Type B pancreatic cell (in vitro differentiated cells): Measurements from ENCODE around the gene INSIG2. TPM values are rescaled to one million over a fixed set of nuclear protein-coding genes. Genes with fewer than 3 reads are reported as not detected.

Experiments
- DNase-seq: peaks from one replicate; pipeline ENCODE4 v3.0.0; 2021; ENCODE audit warnings: mixed read lengths; ENCODE audit not compliant: unreplicated experiment; ENCODE audit errors: extremely low spot score
- H3K27ac Mint-ChIP-seq: 2 replicates; pipeline ENCODE4 v1.8.0; 2021; ENCODE audit warnings: mild to moderate bottlenecking, mixed read lengths
- H3K27me3 Mint-ChIP-seq: 2 replicates; pipeline ENCODE4 v1.8.0; 2021; ENCODE audit warnings: mixed read lengths
- H3K36me3 Mint-ChIP-seq: 2 replicates; pipeline ENCODE4 v1.8.0; 2021; ENCODE audit warnings: mixed read lengths
- H3K4me1 Mint-ChIP-seq: one replicate; pipeline ENCODE4 v1.8.0; 2021; ENCODE audit warnings: mixed read lengths; ENCODE audit not compliant: unreplicated experiment
- H3K4me3 Mint-ChIP-seq: 2 replicates; pipeline ENCODE4 v1.8.0; 2021; ENCODE audit warnings: mild to moderate bottlenecking, mixed read lengths
- H3K9me3 Mint-ChIP-seq: 2 replicates; pipeline ENCODE4 v1.8.0; 2021; ENCODE audit warnings: mixed read lengths
- CTCF ChIP-seq: fragments of 200-600 bp; sonication (generic); conservative IDR thresholded peaks from 2 replicates; pipeline ENCODE4 v1.5.0; 2021; ENCODE audit warnings: antibody characterized with exemption, mild to moderate bottlenecking
- total RNA-seq: library from RNA; stranded (reverse); gene quantifications from 2 replicates; pipeline ENCODE4 v1.2.1, GENCODE V29; 2021; ENCODE audit warnings: low replicate concordance

INSIG2 gene
- total RNA-seq, 1 donor from 2014 or later: 18.7 TPM

- DNase-seq: no peak
- no peak for TF ChIP-seq CTCF
- Mint-ChIP-seq H3K4me3 (no peak overlapping the region), H3K9me3 (no peaks in the 10 kb centered on the region), H3K36me3 (no peaks in the 10 kb centered on the region), H3K4me1 (peaks cover 5% of the 10 kb centered on the region), H3K27ac (no peak overlapping the region), H3K27me3 (peaks cover 46% of the 10 kb centered on the region)
These were observed 33.9 kb upstream of the INSIG2 start for GRCh38 chr2:118054213-118055008.

- H3K27ac Mint-ChIP-seq: peak overlapping the region; percentile 78
- H3K27me3 Mint-ChIP-seq: peaks cover 39% of the 10 kb centered on the region
- H3K4me3 Mint-ChIP-seq: no peak overlapping the region
- no peaks in the 10 kb centered on the region for H3K9me3 Mint-ChIP-seq
- no peaks in the 10 kb centered on the region for H3K36me3 Mint-ChIP-seq
- no peak for DNase-seq
- TF ChIP-seq CTCF: no peak
- peaks cover 2% of the 10 kb centered on the region for H3K4me1 Mint-ChIP-seq
These were observed 32.6 kb upstream of the INSIG2 start for GRCh38 chr2:118055512-118056164.

DNA sequence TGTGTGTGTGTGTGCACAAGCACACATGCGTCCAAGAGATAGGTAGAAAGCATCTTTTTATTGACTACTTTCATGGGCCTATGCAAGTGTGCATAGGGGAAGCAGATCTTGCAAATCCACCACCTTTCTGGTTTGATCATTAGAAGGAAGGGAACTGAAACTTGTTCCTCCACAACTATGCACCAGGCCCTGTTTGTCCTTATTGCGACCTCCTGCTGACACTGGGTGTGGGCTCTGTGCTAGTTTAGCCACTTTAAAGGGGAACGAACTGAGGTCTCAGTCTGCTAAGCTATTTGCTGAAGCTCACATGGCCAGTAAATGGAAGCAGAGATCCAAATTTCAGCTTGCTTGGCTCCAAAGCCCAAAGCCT lies 32.1 kb upstream of the INSIG2 start:
- peak overlapping the region; percentile 78 for H3K27ac Mint-ChIP-seq
- no peak for TF ChIP-seq CTCF
- no peaks in the 10 kb centered on the region for H3K36me3 Mint-ChIP-seq
- no peak overlapping the region for H3K4me3 Mint-ChIP-seq
- no peaks in the 10 kb centered on the region for H3K4me1 Mint-ChIP-seq
- H3K9me3 Mint-ChIP-seq: no peaks in the 10 kb centered on the region
- DNase-seq: no peak
- H3K27me3 Mint-ChIP-seq: peaks cover 36% of the 10 kb centered on the region

DNA sequence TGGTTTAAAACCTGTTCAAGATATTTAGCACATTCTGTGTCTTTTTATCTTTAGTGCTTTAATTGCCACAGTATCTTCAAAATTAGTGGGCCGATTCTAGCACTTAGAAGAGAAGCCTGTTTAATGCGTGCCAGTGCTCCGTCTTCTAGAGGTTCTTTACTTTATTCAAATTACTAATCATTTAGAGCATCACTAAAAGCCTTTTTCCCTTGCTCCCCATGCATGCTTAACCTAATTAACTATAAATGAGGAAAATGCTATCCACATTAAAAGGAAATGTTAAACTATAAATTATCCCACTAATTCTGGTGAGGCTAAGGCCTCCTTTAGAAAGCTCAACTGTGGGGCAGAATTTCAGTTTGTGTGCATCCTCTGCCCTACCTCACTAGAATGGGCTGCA lies 31.5 kb upstream of the INSIG2 start:
- Mint-ChIP-seq H3K4me1 (no peaks in the 10 kb centered on the region), H3K9me3 (no peaks in the 10 kb centered on the region), H3K4me3 (no peak overlapping the region), H3K27me3 (peaks cover 38% of the 10 kb centered on the region), H3K27ac (no peak overlapping the region), H3K36me3 (no peaks in the 10 kb centered on the region)
- DNase-seq: no peak
- no peak for TF ChIP-seq CTCF

GRCh38 chr2:118058951-118059350 lies 29.3 kb upstream of the INSIG2 start:
- DNase-seq: no peak
- no peak overlapping the region for H3K4me3 Mint-ChIP-seq
- TF ChIP-seq CTCF: no peak
- peaks cover 33% of the 10 kb centered on the region for H3K27me3 Mint-ChIP-seq
- H3K4me1 Mint-ChIP-seq: no peaks in the 10 kb centered on the region
- H3K36me3 Mint-ChIP-seq: no peaks in the 10 kb centered on the region
- no peak overlapping the region for H3K27ac Mint-ChIP-seq
- no peaks in the 10 kb centered on the region for H3K9me3 Mint-ChIP-seq
